HG03095 (cell line): ENCODE data around the gene PTGES3L.
"Not testable (repeated sequence)": the region's sequence is repeated elsewhere in the genome, so short reads cannot be mapped to it uniquely, and the experiment has no call there.

ENCODE experiments used
- ATAC-seq: cut with Tn5 transposase; IDR thresholded peaks from one replicate; pipeline ENCODE4 v1.9.1; 2021; ENCODE audit warnings: moderate library complexity; ENCODE audit not compliant: unreplicated experiment

The PTGES3L gene

GRCh38 chr17:42982266-42982665 is 2.4 kb upstream of the PTGES3L start:
- no peak for ATAC-seq

GRCh38 chr17:42980766-42981397 is 1.0 kb upstream of the PTGES3L start:
- ATAC-seq: peak; percentile 35

- peak; percentile 60 for ATAC-seq
Observed at GRCh38 chr17:42980274-42980765, 440 bp upstream of the PTGES3L start, which contains the start of gene RUNDC1. TSS of gene RUNDC1 (plus strand) at chr17:42980565. CDS start at chr17:42980577, 12 bp downstream.

GRCh38 chr17:42975701-42976100 is 4.2 kb downstream of the PTGES3L start:
- ATAC-seq: not testable (repeated sequence)

- no peak for ATAC-seq
Observed at GRCh38 chr17:42975265-42975664, 4.6 kb downstream of the PTGES3L start.

GRCh38 chr17:42973323-42973722 is 6.6 kb downstream of the PTGES3L start:
- ATAC-seq: not testable (repeated sequence)

GRCh38 chr17:42971589-42971988 is 8.3 kb downstream of the PTGES3L start:
- ATAC-seq: no peak

- ATAC-seq: no peak
Observed at GRCh38 chr17:42969001-42969581, 10.8 kb downstream of the PTGES3L start.

GRCh38 chr17:42967925-42968324 is 12.0 kb downstream of the PTGES3L start:
- ATAC-seq: no peak

- ATAC-seq: peak; percentile 85
Observed at GRCh38 chr17:42964161-42964932, 15.5 kb downstream of the PTGES3L start, which contains the start of gene AARSD1. TSS of gene AARSD1 (minus strand) at chr17:42964454. CDS start at chr17:42964440, 14 bp downstream.

- ATAC-seq: no peak
Observed at GRCh38 chr17:42953669-42954068, 26.2 kb downstream of the PTGES3L start.

GRCh38 chr17:42950044-42950783 is 29.7 kb downstream of the PTGES3L start:
- no peak for ATAC-seq

- ATAC-seq: no peak
Observed at GRCh38 chr17:42946812-42947211, 33.1 kb downstream of the PTGES3L start.

GRCh38 chr17:42944211-42944610 is 35.7 kb downstream of the PTGES3L start:
- no peak for ATAC-seq

GRCh38 chr17:42937712-42938596 is 41.9 kb downstream of the PTGES3L start:
- no peak for ATAC-seq

- ATAC-seq: no peak
Observed at GRCh38 chr17:42929497-42929844, 50.4 kb downstream of the PTGES3L start.

- peak; percentile 76 for ATAC-seq
Observed at GRCh38 chr17:42928714-42929496, 51.0 kb downstream of the PTGES3L start.

- no peak for ATAC-seq
Observed at GRCh38 chr17:42924891-42925290, 55.0 kb downstream of the PTGES3L start.

- ATAC-seq: not testable (repeated sequence)
Observed at GRCh38 chr17:42923472-42923871, 56.4 kb downstream of the PTGES3L start.
